Progenitor cell of endocrine pancreas (in vitro differentiated cells): ENCODE data around the gene TMEM51. TPM values are rescaled to one million over a fixed set of nuclear protein-coding genes. Genes with fewer than 3 reads are reported as not detected.
A peak's percentile ranks its signal among the peaks of the same experiment; 100 is the strongest.

ENCODE experiments used
- DNase-seq: peaks from one replicate; pipeline ENCODE4 v3.0.0; 2021; ENCODE audit warnings: low spot score; ENCODE audit not compliant: unreplicated experiment
- H3K27ac Mint-ChIP-seq: 2 replicates; pipeline ENCODE4 v1.8.0; 2021; ENCODE audit warnings: mild to moderate bottlenecking, moderate library complexity, mixed read lengths
- H3K27me3 Mint-ChIP-seq: 2 replicates; pipeline ENCODE4 v1.8.0; 2021; ENCODE audit warnings: mixed read lengths
- H3K36me3 Mint-ChIP-seq: 2 replicates; pipeline ENCODE4 v1.8.0; 2022; ENCODE audit warnings: mixed read lengths; ENCODE audit not compliant: insufficient read depth
- H3K4me1 Mint-ChIP-seq: 2 replicates; pipeline ENCODE4 v1.8.0; 2021; ENCODE audit warnings: low read depth, mixed read lengths
- H3K4me3 Mint-ChIP-seq: 2 replicates; pipeline ENCODE4 v1.8.0; 2021; ENCODE audit warnings: low read depth, mild to moderate bottlenecking, moderate library complexity, mixed read lengths
- H3K9me3 Mint-ChIP-seq: 2 replicates; pipeline ENCODE4 v1.8.0; 2021; ENCODE audit warnings: low read depth, mixed read lengths
- total RNA-seq: library from RNA; stranded (reverse); gene quantifications from 2 replicates; pipeline ENCODE4 v1.2.1, GENCODE V29; 2021
- TF ChIP-seq, protein P1 (sequence below): fragments of 200-600 bp; sonication (generic); IDR thresholded peaks from one replicate; pipeline ENCODE4 v1.5.0; 2021; ENCODE audit warnings: antibody characterized with exemption, mild to moderate bottlenecking; ENCODE audit not compliant: unreplicated experiment

TMEM51 gene
- total RNA-seq, 1 donor from 2014 or later: 14.8 TPM

- Mint-ChIP-seq H3K4me1 (no peaks in the 10 kb centered on the region), H3K27ac (peak overlapping the region; percentile 65), H3K36me3 (no peaks in the 10 kb centered on the region), H3K27me3 (peaks cover 30% of the 10 kb centered on the region), H3K9me3 (peaks cover 3% of the 10 kb centered on the region), H3K4me3 (no peak overlapping the region)
- DNase-seq: no peak
- TF ChIP-seq, protein P1, sequence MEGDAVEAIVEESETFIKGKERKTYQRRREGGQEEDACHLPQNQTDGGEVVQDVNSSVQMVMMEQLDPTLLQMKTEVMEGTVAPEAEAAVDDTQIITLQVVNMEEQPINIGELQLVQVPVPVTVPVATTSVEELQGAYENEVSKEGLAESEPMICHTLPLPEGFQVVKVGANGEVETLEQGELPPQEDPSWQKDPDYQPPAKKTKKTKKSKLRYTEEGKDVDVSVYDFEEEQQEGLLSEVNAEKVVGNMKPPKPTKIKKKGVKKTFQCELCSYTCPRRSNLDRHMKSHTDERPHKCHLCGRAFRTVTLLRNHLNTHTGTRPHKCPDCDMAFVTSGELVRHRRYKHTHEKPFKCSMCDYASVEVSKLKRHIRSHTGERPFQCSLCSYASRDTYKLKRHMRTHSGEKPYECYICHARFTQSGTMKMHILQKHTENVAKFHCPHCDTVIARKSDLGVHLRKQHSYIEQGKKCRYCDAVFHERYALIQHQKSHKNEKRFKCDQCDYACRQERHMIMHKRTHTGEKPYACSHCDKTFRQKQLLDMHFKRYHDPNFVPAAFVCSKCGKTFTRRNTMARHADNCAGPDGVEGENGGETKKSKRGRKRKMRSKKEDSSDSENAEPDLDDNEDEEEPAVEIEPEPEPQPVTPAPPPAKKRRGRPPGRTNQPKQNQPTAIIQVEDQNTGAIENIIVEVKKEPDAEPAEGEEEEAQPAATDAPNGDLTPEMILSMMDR: no peak
Measured at GRCh38 chr1:15145327-15145726, 8.2 kb upstream of the TMEM51 start.

- H3K36me3 Mint-ChIP-seq: no peaks in the 10 kb centered on the region
- peaks cover 34% of the 10 kb centered on the region for H3K27me3 Mint-ChIP-seq
- no peak overlapping the region for H3K4me3 Mint-ChIP-seq
- peaks cover 3% of the 10 kb centered on the region for H3K9me3 Mint-ChIP-seq
- no peaks in the 10 kb centered on the region for H3K4me1 Mint-ChIP-seq
- TF ChIP-seq, protein P1: no peak
- no peak overlapping the region for H3K27ac Mint-ChIP-seq
- DNase-seq: no peak
Measured at GRCh38 chr1:15146142-15146680, 7.3 kb upstream of the TMEM51 start.

- H3K4me3 Mint-ChIP-seq: no peak overlapping the region
- TF ChIP-seq, protein P1: no peak
- DNase-seq: no peak
- no peak overlapping the region for H3K27ac Mint-ChIP-seq
- peaks cover 3% of the 10 kb centered on the region for H3K9me3 Mint-ChIP-seq
- no peaks in the 10 kb centered on the region for H3K4me1 Mint-ChIP-seq
- peaks cover 34% of the 10 kb centered on the region for H3K27me3 Mint-ChIP-seq
- no peaks in the 10 kb centered on the region for H3K36me3 Mint-ChIP-seq
Measured at GRCh38 chr1:15146971-15147376, 6.6 kb upstream of the TMEM51 start.

DNA sequence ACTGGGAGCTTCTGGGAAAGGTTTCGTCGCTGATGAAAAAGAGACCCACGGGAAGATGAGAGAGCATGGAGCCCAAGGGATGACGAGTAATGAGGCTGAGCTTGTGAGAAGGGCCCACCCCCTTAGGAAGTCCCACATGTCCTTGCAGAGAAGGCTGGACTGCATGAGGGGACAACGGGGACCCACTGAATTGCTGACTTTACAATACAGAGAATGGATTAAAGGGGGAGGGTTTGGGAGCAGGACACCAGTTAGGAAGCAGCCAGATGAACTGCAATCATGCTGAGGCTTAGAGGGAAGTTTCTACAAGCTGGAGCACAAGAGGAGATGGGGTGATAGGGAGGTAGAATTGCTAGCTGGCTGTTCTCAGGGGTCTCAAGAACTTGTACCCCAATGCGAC lies 5.5 kb upstream of the TMEM51 start:
- H3K4me3 Mint-ChIP-seq: no peak overlapping the region
- TF ChIP-seq, protein P1: no peak
- no peak overlapping the region for H3K27ac Mint-ChIP-seq
- H3K27me3 Mint-ChIP-seq: peaks cover 37% of the 10 kb centered on the region
- no peak for DNase-seq
- peaks cover 2% of the 10 kb centered on the region for H3K9me3 Mint-ChIP-seq
- H3K4me1 Mint-ChIP-seq: peaks cover 4% of the 10 kb centered on the region
- H3K36me3 Mint-ChIP-seq: no peaks in the 10 kb centered on the region

- TF ChIP-seq, protein P1: no peak
- Mint-ChIP-seq H3K36me3 (no peaks in the 10 kb centered on the region), H3K4me3 (no peak overlapping the region), H3K27me3 (peaks cover 37% of the 10 kb centered on the region), H3K9me3 (no peaks in the 10 kb centered on the region), H3K4me1 (peaks cover 4% of the 10 kb centered on the region), H3K27ac (no peak overlapping the region)
- no peak for DNase-seq
Measured at GRCh38 chr1:15148475-15148874, 5.1 kb upstream of the TMEM51 start.
